Measurements from ENCODE around the gene SVIL. TPM values are rescaled to one million over a fixed set of nuclear protein-coding genes. Genes with fewer than 3 reads are reported as not detected.
A peak's percentile ranks its signal among the peaks of the same experiment; 100 is the strongest.

Gene SVIL
- total RNA-seq, 2 donors from 2014 or later = 349 to 483 TPM

DNA sequence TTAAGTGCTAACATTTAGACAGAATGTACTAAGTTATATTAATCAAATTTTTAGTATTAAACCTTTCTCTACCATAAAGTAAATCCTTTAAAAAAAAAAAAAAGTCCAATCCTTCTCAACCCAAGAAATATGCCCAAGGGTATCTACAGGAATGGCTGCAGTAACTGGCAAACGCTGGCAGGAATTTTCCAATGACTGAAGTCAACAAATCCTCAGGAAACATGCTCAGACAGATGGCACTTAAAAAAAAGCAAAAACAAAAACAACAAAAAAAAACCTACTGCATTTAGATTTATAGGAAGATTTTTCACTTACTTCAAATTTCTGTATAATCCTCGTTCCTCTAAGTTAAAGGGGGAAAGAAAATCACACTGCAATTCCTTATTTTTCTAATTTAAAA lies 666 bp downstream of the SVIL start:
- ATAC-seq (ENCODE audit: insufficient number of reproducible peaks, low FRiP score, low read depth) = no peak
- H3K9me3 ChIP-seq = no peaks in the 10 kb centered on the region
- no peaks in the 10 kb centered on the region for H3K36me3 ChIP-seq
- peak overlapping the region; percentile 86 to 87 for H3K27ac ChIP-seq
- peak overlapping the region; percentile 71 for H3K4me3 ChIP-seq
- DNase-seq (ENCODE audit: low spot score) = no peak
- H3K27me3 ChIP-seq (replicated peaks; ENCODE audit: insufficient read depth) = no peaks in the 10 kb centered on the region
- TF ChIP-seq, protein P1, sequence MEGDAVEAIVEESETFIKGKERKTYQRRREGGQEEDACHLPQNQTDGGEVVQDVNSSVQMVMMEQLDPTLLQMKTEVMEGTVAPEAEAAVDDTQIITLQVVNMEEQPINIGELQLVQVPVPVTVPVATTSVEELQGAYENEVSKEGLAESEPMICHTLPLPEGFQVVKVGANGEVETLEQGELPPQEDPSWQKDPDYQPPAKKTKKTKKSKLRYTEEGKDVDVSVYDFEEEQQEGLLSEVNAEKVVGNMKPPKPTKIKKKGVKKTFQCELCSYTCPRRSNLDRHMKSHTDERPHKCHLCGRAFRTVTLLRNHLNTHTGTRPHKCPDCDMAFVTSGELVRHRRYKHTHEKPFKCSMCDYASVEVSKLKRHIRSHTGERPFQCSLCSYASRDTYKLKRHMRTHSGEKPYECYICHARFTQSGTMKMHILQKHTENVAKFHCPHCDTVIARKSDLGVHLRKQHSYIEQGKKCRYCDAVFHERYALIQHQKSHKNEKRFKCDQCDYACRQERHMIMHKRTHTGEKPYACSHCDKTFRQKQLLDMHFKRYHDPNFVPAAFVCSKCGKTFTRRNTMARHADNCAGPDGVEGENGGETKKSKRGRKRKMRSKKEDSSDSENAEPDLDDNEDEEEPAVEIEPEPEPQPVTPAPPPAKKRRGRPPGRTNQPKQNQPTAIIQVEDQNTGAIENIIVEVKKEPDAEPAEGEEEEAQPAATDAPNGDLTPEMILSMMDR (IDR thresholded peaks at IDR 0.05) = no peak
- peaks cover 28 to 68% of the 10 kb centered on the region in 2 donors for H3K4me1 ChIP-seq (ENCODE audit: control insufficient read depth in 1 of 2, low read depth in 2 of 2)

GRCh38 chr10:29631049-29631339 lies 3.8 kb downstream of the SVIL start:
- H3K4me3 ChIP-seq = peak overlapping the region; percentile 71
- TF ChIP-seq, protein P1 (IDR thresholded peaks at IDR 0.05) = no peak
- H3K4me1 ChIP-seq (ENCODE audit: control insufficient read depth in 1 of 2, low read depth in 2 of 2) = peaks cover 42 to 86% of the 10 kb centered on the region in 2 donors
- ATAC-seq (ENCODE audit: insufficient number of reproducible peaks, low FRiP score, low read depth) (no peak), DNase-seq (ENCODE audit: low spot score) (no peak)
- H3K36me3 ChIP-seq = no peaks in the 10 kb centered on the region
- no peaks in the 10 kb centered on the region for H3K27me3 ChIP-seq (replicated peaks; ENCODE audit: insufficient read depth)
- no peaks in the 10 kb centered on the region for H3K9me3 ChIP-seq
- H3K27ac ChIP-seq = peak overlapping the region; percentile 86 to 87

DNA sequence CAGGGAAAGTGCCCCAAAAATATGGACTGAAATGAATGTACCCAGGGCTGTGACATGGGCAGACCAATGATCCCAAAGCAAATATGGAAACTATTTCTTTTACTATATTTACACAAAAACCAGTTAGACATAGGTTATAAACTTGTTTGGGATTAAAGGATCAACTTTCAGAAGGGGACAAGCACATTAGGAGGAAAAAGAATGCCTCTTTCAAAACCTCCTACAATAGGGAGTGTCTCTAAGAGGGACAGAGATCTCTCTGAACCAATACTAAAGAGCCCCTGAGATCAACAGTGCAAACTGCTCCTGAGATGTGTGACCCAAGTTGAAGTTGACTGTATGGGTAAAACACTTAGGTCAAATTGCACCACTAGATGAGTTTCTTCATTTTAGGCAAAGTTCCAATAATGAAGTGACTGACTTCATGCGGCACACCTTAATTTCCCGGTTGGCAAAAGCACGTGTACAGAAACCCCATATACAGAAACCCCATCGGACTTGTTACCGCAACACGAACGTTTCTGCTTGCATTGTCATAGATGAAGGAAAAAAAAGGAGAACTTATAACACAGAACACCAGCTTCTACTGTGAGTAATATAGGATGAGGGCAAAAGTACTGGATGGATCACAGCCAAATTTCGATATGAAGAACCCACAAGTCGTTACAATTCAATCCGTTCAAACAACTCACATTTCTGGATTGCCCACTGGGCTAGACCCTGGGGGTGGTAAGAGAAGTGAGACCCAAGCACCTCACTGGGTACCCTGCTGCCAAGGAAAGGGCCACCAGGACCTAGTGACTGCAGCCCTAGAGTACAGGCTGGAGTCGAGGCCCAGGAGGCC lies 4.3 kb downstream of the SVIL start:
- H3K27me3 ChIP-seq (replicated peaks; ENCODE audit: insufficient read depth) = no peaks in the 10 kb centered on the region
- H3K4me3 ChIP-seq = peak overlapping the region; percentile 71

DNA sequence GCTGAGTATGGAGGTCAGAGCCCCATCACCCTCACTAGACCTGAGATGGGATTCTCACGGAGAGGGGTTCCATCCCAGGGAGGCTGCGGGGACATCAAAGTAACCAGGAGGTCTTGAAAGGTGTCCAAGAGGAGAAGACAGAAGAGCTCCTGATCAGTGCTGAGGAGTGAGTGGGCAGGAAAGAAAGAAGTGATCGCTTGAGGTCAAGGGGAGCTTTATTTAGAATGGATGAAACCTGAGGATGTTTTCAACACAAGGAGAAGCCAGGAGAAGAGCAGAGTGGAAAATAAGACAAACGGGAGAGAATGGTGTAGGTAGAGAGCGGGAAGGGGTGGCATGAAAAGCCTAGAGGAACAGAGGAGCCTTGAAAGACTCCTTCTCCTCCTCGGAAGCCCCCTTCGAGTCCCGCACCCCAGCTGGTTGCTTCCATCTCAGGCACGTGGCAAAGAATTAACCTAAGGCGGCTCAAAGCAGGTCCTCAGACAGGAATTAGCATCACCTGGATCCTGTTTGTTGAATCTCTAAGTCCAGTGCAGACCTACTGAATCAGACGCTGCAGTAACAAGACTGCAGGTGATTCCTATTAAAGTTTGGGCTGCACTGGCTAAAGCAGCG lies 5.8 kb downstream of the SVIL start:
- ATAC-seq (ENCODE audit: insufficient number of reproducible peaks, low FRiP score, low read depth) = no peak
- H3K36me3 ChIP-seq = no peaks in the 10 kb centered on the region
- TF ChIP-seq, protein P1 (IDR thresholded peaks at IDR 0.05) = no peak
- peak overlapping the region; percentile 71 for H3K4me3 ChIP-seq
- peak overlapping the region in 1 of 2 donors; percentile 86 for H3K27ac ChIP-seq
- H3K9me3 ChIP-seq = no peaks in the 10 kb centered on the region
- no peaks in the 10 kb centered on the region for H3K27me3 ChIP-seq (replicated peaks; ENCODE audit: insufficient read depth)
- no peak for DNase-seq (ENCODE audit: low spot score)
- H3K4me1 ChIP-seq (ENCODE audit: control insufficient read depth in 1 of 2, low read depth in 2 of 2) = peaks cover 44 to 82% of the 10 kb centered on the region in 2 donors

More for the DNA sequence above, 4.3 kb downstream of the SVIL start:
- ATAC-seq (ENCODE audit: insufficient number of reproducible peaks, low FRiP score, low read depth) (no peak), DNase-seq (ENCODE audit: low spot score) (no peak)
- TF ChIP-seq, protein P1 (IDR thresholded peaks at IDR 0.05) = no peak
- no peaks in the 10 kb centered on the region for H3K36me3 ChIP-seq
- peaks cover 41 to 83% of the 10 kb centered on the region in 2 donors for H3K4me1 ChIP-seq (ENCODE audit: control insufficient read depth in 1 of 2, low read depth in 2 of 2)
- no peaks in the 10 kb centered on the region for H3K9me3 ChIP-seq
- H3K27ac ChIP-seq = peak overlapping the region; percentile 86 to 87

GRCh38 chr10:29628311-29628710 lies 6.5 kb downstream of the SVIL start:
- H3K9me3 ChIP-seq = no peaks in the 10 kb centered on the region
- ATAC-seq (ENCODE audit: insufficient number of reproducible peaks, low FRiP score, low read depth) = no peak
- H3K4me1 ChIP-seq (ENCODE audit: control insufficient read depth in 1 of 2, low read depth in 2 of 2) = peaks cover 49 to 88% of the 10 kb centered on the region in 2 donors
- H3K4me3 ChIP-seq = peak overlapping the region; percentile 71
- no peaks in the 10 kb centered on the region for H3K27me3 ChIP-seq (replicated peaks; ENCODE audit: insufficient read depth)
- no peaks in the 10 kb centered on the region for H3K36me3 ChIP-seq
- H3K27ac ChIP-seq = peak overlapping the region; percentile 13 to 86
- TF ChIP-seq, protein P1 (IDR thresholded peaks at IDR 0.05) = no peak
- DNase-seq (ENCODE audit: low spot score) = no peak

All from thoracic aorta (tissue), 2 donors.